ENCODE data around the gene FAM174C. TPM values are rescaled to one million over a fixed set of nuclear protein-coding genes. Genes with fewer than 3 reads are reported as not detected.

FAM174C gene
- total and polyA plus RNA-seq, 2 donors (not counting 3 experiments of a cell fraction or from before 2014, with no cell fraction given) = 46.7 to 83.9 TPM

DNA sequence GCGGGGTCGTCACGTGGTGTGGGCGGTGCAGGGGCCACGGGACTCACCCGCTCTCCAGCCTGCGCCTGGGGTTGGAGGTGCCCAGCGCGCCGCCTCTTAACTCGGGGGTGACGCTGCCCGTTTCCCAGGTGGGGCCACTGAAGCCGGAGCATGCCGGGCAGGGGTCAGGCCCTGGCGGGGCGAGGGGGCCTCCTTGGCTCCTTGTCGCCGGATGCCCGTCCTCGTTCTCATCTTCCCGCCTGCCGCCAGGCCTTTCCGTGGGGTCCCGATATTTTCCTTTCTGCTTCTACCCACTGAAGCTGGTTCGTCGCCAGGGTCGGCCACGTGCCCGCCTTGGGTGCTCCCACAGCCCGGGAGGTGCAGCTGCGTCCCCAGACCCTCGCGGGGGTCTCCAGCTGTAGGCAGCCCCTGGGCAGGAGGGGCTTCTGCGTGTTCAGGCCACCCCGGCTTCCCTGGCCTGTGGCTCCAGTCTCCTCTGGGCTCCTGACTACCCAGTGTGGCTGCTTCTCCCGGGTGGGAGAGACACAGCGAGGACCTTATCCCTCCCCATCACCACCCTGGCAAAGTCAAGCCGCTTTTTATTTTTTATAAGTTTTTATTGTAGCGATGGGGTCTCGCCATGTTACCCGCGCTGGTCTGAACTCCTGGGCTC lies 772 bp downstream of the FAM174C start:
- no peak for FAIRE-seq
- Histone ChIP-seq H3K27ac (ENCODE audit: insufficient read depth, low read depth, low read length) (peak overlapping the region; percentile 62), H4K20me1 (replicated peaks; ENCODE audit: control insufficient read depth, extremely low read depth, insufficient read depth, low read length) (no peaks in the 10 kb centered on the region), H3K79me2 (ENCODE audit: control insufficient read depth, insufficient read depth, low read length) (peaks cover 32% of the 10 kb centered on the region), H3K36me3 (ENCODE audit: control insufficient read depth in 2 of 2, extremely low read depth in 1 of 2, insufficient read depth in 2 of 2, low read length in 2 of 2) (peaks cover 21 to 36% of the 10 kb centered on the region in 2 experiments), H3K4me3 (replicated peaks in 1 of 3; ENCODE audit: insufficient read depth in 1 of 3, low read depth in 1 of 3, low read length in 3 of 3) (peak overlapping the region; percentile 9 to 78 (median 53)), H3K9ac (replicated peaks; ENCODE audit: extremely low read depth, insufficient read depth, low read length) (peak overlapping the region; percentile 70), H3K9me3 (replicated peaks; ENCODE audit: control insufficient read depth, insufficient read depth, low read length) (no peaks in the 10 kb centered on the region), H3K27me3 (ENCODE audit: control insufficient read depth in 2 of 2, insufficient read depth in 2 of 2, low read length in 2 of 2) (no peaks in the 10 kb centered on the region), H3K9me1 (replicated peaks; ENCODE audit: control insufficient read depth, extremely low read depth, insufficient read depth, low read length) (no peaks in the 10 kb centered on the region), H3K4me1 (ENCODE audit: control insufficient read depth, extremely low read depth, insufficient read depth, low read length) (peaks cover 22% of the 10 kb centered on the region), H2AFZ (ENCODE audit: low read depth, low read length) (peak overlapping the region; percentile 72), H3K4me2 (ENCODE audit: insufficient read depth, low read length) (peak overlapping the region; percentile 74)
- POLR2A ChIA-PET = no interaction called here
- CTCF ChIA-PET = interaction anchor here (1.0 to 1.7 kb wide), 3 partner anchors 10 to 167 kb away, joined by 3 to 18 read pairs (median 9); no protein-coding TSS in a partner anchor
- TSS peak; percentile 1 for BruUV-seq (replicated peaks)
- dilution Hi-C loops (cut with MboI; ENCODE audit: extremely low pct_ligation_motif_present, low sequenced_read_pairs) = no loop called here
- no peak for TF ChIP-seq MYC (IDR thresholded peaks at IDR 0.05; ENCODE audit: low read depth, low read length)
- no peak for TF ChIP-seq EZH2 (IDR thresholded peaks at IDR 0.05; ENCODE audit: borderline replicate concordance, low read depth, low read length, severe bottlenecking)
- TF ChIP-seq, protein P1, sequence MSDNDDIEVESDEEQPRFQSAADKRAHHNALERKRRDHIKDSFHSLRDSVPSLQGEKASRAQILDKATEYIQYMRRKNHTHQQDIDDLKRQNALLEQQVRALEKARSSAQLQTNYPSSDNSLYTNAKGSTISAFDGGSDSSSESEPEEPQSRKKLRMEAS (IDR thresholded peaks at IDR 0.05; ENCODE audit: insufficient read depth, insufficient read length) = no peak
- no peak for TF ChIP-seq FOS (IDR thresholded peaks at IDR 0.05; ENCODE audit: borderline replicate concordance, insufficient read depth, low read length)
- TF ChIP-seq POLR2AphosphoS5 (IDR thresholded peaks at IDR 0.05; ENCODE audit: insufficient read depth, low read depth, low read length) = no peak
- TF ChIP-seq, protein P2, sequence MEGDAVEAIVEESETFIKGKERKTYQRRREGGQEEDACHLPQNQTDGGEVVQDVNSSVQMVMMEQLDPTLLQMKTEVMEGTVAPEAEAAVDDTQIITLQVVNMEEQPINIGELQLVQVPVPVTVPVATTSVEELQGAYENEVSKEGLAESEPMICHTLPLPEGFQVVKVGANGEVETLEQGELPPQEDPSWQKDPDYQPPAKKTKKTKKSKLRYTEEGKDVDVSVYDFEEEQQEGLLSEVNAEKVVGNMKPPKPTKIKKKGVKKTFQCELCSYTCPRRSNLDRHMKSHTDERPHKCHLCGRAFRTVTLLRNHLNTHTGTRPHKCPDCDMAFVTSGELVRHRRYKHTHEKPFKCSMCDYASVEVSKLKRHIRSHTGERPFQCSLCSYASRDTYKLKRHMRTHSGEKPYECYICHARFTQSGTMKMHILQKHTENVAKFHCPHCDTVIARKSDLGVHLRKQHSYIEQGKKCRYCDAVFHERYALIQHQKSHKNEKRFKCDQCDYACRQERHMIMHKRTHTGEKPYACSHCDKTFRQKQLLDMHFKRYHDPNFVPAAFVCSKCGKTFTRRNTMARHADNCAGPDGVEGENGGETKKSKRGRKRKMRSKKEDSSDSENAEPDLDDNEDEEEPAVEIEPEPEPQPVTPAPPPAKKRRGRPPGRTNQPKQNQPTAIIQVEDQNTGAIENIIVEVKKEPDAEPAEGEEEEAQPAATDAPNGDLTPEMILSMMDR (IDR thresholded peaks at IDR 0.05; ENCODE audit: extremely low read depth in 1 of 2, insufficient read depth in 1 of 2, low read depth in 1 of 2, low read length in 2 of 2) = no peak
- no peak for TF ChIP-seq GATA2 (IDR thresholded peaks at IDR 0.05; ENCODE audit: insufficient read depth, insufficient read length, low read depth, low read length)
- TF ChIP-seq POLR2A (IDR thresholded peaks at IDR 0.05; ENCODE audit: low read depth, low read length) = no peak
- no peak for TF ChIP-seq JUN (IDR thresholded peaks at IDR 0.05; ENCODE audit: borderline replicate concordance, insufficient read depth, insufficient read length, low read depth)
- intact Hi-C loops (cut with micrococcal nuclease) = no loop called here
- DNase-seq (ENCODE audit: low read depth, low spot score) = no peak
